Body of pancreas (tissue), 4 donors: ENCODE measurements around the gene APBA2. TPM values are rescaled to one million over a fixed set of nuclear protein-coding genes. Genes with fewer than 3 reads are reported as not detected.

Experiments used
- ATAC-seq: fragments of 150-250 bp; one replicate; pipeline ENCODE4 v1.9.1; 2016
- DNase-seq, 4 donors: peaks; one replicate each; pipeline ENCODE4 v3.0.0-alpha.2; 2019
- H3K27ac ChIP-seq, 4 donors: fragments of 200-600 bp; sonication (generic); 1 replicate in 3 of 4; 2 replicates in 1 of 4; pipeline versions ENCODE4 v1.5.1 to v1.6.1; 2016 to 2019; ENCODE audit warnings: mild to moderate bottlenecking in 1 of 4, mixed read lengths in 1 of 4, moderate library complexity in 1 of 4
- H3K27me3 ChIP-seq, 2 donors: fragments of 200-600 bp; sonication (generic); one replicate each; pipeline ENCODE4 v1.6.0; 2016; ENCODE audit warnings: mild to moderate bottlenecking in 1 of 2
- H3K36me3 ChIP-seq, 2 donors: fragments of 200-600 bp; sonication (generic); replicated peaks in 1 of 2; 2 replicates each; pipeline ENCODE4 v1.5.1; 2016; ENCODE audit warnings: low read depth in 2 of 2; ENCODE audit not compliant: insufficient read depth in 1 of 2
- H3K4me1 ChIP-seq: fragments of 200-600 bp; sonication (generic); one replicate; pipeline ENCODE4 v1.6.0; 2016
- H3K4me3 ChIP-seq, 2 donors: fragments of 200-600 bp; sonication (generic); 1 replicate in 1 of 2; 2 replicates in 1 of 2; pipeline ENCODE4 v1.5.1; 2016 to 2019
- H3K9me3 ChIP-seq, 3 donors: fragments of 200-600 bp; sonication (generic); 1 replicate in 2 of 3; 2 replicates in 1 of 3; pipeline ENCODE4 v1.5.1; 2016
- POLR2A ChIP-seq, 3 donors: fragments of 450-650 bp; IDR thresholded peaks; one replicate each; pipeline ENCODE4 v1.6.1; 2016; ENCODE audit warnings: antibody characterized with exemption in 3 of 3, mild to moderate bottlenecking in 2 of 3
- WGBS, 2 donors: methylation state at CpG; one replicate each; pipeline ENCODE4 v1.1.5; 2017; 5-methylcytosine and 5-hydroxymethylcytosine counted together
- intact Hi-C: fragments of 100-400 bp; cut with DNase I; formaldehyde crosslinking; loops from one replicate; pipeline ENCODE4 v1.15.1; 2023
- total RNA-seq, 2 donors: library from RNA; depleted of rRNA; stranded (reverse); fragments of >200 nt; gene quantifications; one replicate each; pipeline ENCODE4 v1.1.0, GENCODE V29; 2016
- TF ChIP-seq, protein P1 (sequence below), 7 experiments: fragments of 450-650 bp in 4 of 7; fragments of 200-600 bp in 3 of 7; sonication (generic) in 3 of 7; IDR thresholded peaks; one replicate each; pipeline ENCODE4 v1.5.1; 2016 to 2019; ENCODE audit warnings: antibody characterized with exemption in 7 of 7

The APBA2 gene
- total RNA-seq, 2 donors from 2014 or later: 13.2 to 29.0 TPM

DNA sequence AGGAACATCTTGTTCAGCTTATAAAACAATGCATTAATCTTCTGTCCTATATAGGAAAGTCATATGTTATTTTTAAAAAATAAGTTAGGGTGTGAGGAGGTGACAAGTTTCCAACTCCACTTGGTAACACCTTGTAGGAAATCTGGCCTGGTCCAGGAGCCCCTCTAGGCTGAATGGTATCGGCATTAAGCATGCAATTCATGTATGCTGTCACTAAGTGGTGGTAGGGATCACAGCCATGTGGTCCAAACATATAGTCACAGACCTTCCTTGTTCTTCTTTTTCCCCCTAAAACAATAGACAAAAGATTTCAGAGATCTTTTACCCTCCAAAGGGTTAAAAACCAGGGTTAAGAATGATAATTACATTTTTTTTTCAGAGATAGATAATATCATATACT, 4.2 kb upstream of the APBA2 start:
- peak overlapping the region in 1 of 4 donors; percentile 34 for H3K27ac ChIP-seq
- intact Hi-C loops: no loop called here
- WGBS, 2 donors: 95 to 100% methylated on average over 1 of the region's 1 CpG

DNA sequence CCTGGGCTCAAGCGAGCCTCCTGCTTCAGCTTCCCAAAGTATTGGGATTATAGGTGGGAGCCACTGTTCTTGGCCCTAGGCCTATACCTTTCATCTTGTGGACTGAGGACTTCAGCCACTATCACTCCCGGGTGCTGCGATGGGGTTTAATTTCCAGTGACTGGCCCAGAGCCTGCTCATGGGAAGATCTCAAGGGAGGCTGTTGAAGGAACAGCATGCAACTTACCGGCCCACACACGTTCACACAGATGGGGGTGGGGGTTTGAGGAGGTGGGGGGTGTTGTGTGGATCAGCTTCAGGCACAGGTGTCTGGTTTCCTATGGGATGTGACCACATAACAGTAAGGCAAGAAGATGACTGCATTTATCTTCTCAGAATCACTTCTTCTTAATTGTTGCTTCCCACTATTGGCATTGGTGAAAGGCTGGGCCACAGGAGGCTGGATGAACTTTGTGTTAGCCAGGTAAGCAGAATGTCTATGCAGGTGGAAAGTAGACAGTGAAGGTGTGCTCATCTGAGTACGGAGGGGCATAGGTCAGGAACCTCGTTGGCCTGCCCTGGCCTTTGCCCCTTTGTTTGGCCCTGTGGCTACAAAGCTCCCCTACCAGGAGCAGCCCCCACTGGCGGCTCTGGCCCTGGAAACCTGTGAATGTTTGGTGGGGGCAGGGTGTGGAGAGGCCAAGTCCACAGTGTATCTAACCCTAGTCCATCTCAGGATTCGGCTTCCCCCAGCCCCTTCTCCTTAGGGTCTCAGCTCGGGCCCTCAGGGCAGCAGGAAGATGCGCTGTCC, 1.4 kb upstream of the APBA2 start:
- ATAC-seq (no peak), DNase-seq (no peak)
- no peaks in the 10 kb centered on the region for H3K27me3 ChIP-seq
- peaks cover 47% of the 10 kb centered on the region for H3K4me1 ChIP-seq
- no peaks in the 10 kb centered on the region for H3K36me3 ChIP-seq
- H3K4me3 ChIP-seq: no peak overlapping the region
- no peak overlapping the region for H3K27ac ChIP-seq
- 85 to 91% methylated on average over 11 of the region's 11 CpGs for WGBS, 2 donors
- no peak for TF ChIP-seq POLR2A (IDR thresholded peaks at IDR 0.05)
- intact Hi-C loops: no loop called here
- H3K9me3 ChIP-seq: no peaks in the 10 kb centered on the region

More for the DNA sequence above, 4.2 kb upstream of the APBA2 start:
- no peaks in the 10 kb centered on the region for H3K27me3 ChIP-seq
- no peak for DNase-seq
- no peak for TF ChIP-seq POLR2A (IDR thresholded peaks at IDR 0.05)
- TF ChIP-seq, protein P1, sequence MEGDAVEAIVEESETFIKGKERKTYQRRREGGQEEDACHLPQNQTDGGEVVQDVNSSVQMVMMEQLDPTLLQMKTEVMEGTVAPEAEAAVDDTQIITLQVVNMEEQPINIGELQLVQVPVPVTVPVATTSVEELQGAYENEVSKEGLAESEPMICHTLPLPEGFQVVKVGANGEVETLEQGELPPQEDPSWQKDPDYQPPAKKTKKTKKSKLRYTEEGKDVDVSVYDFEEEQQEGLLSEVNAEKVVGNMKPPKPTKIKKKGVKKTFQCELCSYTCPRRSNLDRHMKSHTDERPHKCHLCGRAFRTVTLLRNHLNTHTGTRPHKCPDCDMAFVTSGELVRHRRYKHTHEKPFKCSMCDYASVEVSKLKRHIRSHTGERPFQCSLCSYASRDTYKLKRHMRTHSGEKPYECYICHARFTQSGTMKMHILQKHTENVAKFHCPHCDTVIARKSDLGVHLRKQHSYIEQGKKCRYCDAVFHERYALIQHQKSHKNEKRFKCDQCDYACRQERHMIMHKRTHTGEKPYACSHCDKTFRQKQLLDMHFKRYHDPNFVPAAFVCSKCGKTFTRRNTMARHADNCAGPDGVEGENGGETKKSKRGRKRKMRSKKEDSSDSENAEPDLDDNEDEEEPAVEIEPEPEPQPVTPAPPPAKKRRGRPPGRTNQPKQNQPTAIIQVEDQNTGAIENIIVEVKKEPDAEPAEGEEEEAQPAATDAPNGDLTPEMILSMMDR (IDR thresholded peaks at IDR 0.05): no peak
- H3K4me1 ChIP-seq: peaks cover 23% of the 10 kb centered on the region
- no peaks in the 10 kb centered on the region for H3K36me3 ChIP-seq
- no peak for ATAC-seq
- no peaks in the 10 kb centered on the region for H3K9me3 ChIP-seq
- H3K4me3 ChIP-seq: no peak overlapping the region

DNA sequence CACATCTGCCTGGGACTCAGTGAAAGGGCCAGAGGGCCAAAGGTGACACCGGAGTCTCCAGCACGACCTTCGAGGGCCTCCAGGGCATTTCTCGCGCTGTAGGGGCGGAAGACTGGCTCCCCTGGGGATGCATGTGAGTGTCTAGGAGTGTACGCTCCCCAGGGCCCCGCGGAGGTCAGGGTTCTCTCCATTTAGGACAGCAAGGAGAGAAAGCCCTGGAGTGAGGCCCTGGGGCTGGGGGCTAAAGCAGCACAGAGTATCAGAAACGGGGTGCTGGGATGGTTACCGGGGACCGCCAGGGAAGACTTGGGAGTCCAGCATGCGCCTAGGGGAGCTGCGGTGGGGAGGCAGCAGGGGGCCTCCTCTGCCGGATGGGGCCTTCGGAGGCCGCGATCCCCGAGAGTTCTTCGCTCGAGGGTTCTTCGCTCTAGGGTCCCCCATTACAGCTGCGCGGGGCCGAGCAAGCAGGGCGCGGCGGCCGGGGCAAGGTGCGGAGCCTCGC, 595 bp upstream of the APBA2 start:
- Histone ChIP-seq H3K9me3 (no peaks in the 10 kb centered on the region), H3K27ac (no peak overlapping the region), H3K4me1 (peaks cover 47% of the 10 kb centered on the region), H3K36me3 (no peaks in the 10 kb centered on the region), H3K27me3 (no peaks in the 10 kb centered on the region), H3K4me3 (peak overlapping the region in 1 of 2 donors; percentile 43)
- intact Hi-C loops: no loop called here
- ATAC-seq (no peak), DNase-seq (no peak)
- 37 to 39% methylated on average over 26 to 30 of the region's 31 CpGs for WGBS, 2 donors
- TF ChIP-seq POLR2A (IDR thresholded peaks at IDR 0.05): no peak
- TF ChIP-seq, protein P1 (IDR thresholded peaks at IDR 0.05): no peak

DNA sequence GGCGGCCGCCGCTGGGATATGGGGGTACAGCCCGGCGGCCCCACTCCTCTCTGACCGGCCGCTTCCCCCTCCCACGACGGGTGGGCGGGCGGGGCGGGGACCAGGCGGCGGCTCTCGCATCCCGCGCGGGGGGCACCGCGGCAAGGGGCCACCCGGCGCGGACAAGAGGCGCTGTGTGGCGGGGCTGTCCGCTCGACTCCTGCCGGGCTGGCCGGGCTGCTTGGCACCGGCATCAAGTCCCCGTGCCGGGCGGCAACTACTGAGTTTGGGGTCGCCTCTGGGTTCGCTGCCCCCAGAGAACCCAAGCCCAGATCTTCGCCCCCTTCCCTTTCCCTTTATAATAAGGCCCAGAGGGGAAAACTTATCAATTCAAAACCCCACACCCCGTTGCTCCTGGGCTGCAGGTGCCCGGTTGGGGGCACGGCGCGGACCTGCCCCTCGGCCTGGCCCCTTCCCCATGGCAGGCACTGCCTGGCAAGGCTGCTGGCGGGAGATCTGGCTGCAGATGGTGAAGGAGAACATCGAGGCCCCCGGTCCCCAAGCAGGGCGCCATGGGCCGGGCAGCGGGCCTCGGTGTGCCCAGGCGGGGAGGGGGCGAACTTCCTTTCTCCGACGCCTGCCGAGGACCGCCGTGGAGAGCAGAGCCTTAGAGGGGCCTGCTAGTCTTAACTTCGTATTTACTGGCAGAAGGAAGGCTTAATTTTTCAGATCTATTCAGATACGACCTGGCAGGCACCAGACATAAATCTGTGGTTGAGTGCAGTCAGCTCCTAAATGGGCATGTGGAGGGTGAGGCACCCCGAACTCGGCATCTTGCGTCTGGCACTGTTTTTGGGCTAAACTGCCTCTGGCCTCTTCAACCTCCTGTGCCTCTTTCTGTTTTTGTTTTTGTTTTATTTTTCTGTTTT, 911 bp downstream of the APBA2 start:
- TF ChIP-seq, protein P1 (IDR thresholded peaks at IDR 0.05): no peak
- no peak for TF ChIP-seq POLR2A (IDR thresholded peaks at IDR 0.05)
- WGBS, 2 donors: 14 to 33% methylated on average over 15 to 52 of the region's 61 CpGs

More for the DNA sequence above, 911 bp downstream of the APBA2 start:
- DNase-seq (no peak), ATAC-seq (peak; percentile 16)
- H3K27ac ChIP-seq: peak overlapping the region in 1 of 4 donors; percentile 44
- H3K36me3 ChIP-seq: no peaks in the 10 kb centered on the region
- H3K9me3 ChIP-seq: no peaks in the 10 kb centered on the region
- peaks cover 32% of the 10 kb centered on the region for H3K4me1 ChIP-seq
- intact Hi-C loops: no loop called here
- H3K4me3 ChIP-seq: peak overlapping the region; percentile 30 to 36
- H3K27me3 ChIP-seq: no peaks in the 10 kb centered on the region
